GM18505 (cell line): Measurements from ENCODE around the gene PNLIPRP2.
A peak's percentile ranks its signal among the peaks of the same experiment; 100 is the strongest.

Experiments
- ATAC-seq: cut with Tn5 transposase; IDR thresholded peaks from one replicate; pipeline ENCODE4 v1.9.1; 2021; ENCODE audit not compliant: unreplicated experiment
- POLR2A ChIP-seq: IDR thresholded peaks from 4 replicates; pipeline ENCODE4 v1.6.1; 2011; ENCODE audit warnings: borderline replicate concordance; ENCODE audit not compliant: insufficient read depth, insufficient read length; ENCODE audit errors: extremely low read depth

PNLIPRP2 gene

GRCh38 chr10:116653885-116654284 is 33.1 kb downstream of the PNLIPRP2 start:
- no peak for ATAC-seq
- no peak for TF ChIP-seq POLR2A

DNA sequence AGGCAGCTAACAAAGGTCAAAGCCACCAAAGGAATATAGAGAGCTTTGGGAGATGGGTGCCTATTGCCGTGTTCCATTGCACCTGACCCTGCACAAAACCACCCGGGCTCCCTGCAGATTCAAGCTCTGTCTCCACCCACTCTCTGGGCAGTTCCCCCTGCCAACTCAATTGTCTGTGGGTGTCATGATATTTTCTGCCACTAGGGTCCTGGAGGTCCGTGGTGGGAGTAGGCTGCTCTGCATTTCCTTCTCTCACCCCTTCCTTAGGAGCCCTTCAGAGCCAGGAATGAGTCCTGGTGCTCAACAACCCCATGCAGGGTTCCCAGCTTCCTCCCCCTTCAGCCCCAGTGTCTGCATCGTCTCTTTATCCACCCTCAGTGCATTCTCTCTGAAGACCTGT is 34.1 kb downstream of the PNLIPRP2 start:
- peak; percentile 65 for ATAC-seq

DNA sequence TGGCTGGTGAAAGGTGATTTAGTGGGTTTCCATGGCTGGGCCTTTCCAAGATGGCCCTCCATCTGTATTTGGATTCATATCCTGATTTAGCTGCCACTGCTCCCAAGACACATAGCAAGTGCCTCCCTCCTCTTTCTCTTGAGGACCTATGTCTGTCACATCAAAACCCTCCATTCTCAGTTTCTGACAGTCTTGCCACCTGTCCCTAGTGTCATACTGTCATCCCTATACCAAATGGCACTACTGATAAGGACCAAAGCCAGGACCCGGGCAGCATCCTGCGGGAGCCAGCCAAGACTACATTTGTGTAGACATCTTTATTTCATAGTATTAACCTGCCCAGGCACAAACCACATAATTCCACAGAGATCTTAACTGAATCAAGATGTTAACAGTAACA is 34.8 kb downstream of the PNLIPRP2 start:
- TF ChIP-seq POLR2A, result no peak
- no peak for ATAC-seq

More for the DNA sequence above, 34.1 kb downstream of the PNLIPRP2 start:
- no peak for TF ChIP-seq POLR2A

DNA sequence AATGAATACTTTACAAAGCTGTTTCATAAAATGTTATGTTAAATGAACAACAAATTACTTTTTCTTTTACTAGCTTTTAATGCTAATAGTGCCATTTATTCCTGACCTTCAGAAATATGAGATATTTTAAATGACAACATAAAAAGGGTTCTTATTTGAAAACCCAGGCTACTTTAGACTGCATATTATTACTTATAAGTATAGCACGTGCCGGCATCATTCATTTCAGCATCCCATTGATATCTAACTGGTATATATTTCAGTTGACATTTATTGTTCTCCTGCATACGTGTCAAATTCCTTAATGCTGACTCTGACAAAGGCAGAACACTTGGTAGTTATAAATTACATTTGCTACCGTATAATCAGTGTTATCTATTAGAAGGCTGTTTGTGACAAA is 35.3 kb downstream of the PNLIPRP2 start:
- no peak for ATAC-seq
- no peak for TF ChIP-seq POLR2A

DNA sequence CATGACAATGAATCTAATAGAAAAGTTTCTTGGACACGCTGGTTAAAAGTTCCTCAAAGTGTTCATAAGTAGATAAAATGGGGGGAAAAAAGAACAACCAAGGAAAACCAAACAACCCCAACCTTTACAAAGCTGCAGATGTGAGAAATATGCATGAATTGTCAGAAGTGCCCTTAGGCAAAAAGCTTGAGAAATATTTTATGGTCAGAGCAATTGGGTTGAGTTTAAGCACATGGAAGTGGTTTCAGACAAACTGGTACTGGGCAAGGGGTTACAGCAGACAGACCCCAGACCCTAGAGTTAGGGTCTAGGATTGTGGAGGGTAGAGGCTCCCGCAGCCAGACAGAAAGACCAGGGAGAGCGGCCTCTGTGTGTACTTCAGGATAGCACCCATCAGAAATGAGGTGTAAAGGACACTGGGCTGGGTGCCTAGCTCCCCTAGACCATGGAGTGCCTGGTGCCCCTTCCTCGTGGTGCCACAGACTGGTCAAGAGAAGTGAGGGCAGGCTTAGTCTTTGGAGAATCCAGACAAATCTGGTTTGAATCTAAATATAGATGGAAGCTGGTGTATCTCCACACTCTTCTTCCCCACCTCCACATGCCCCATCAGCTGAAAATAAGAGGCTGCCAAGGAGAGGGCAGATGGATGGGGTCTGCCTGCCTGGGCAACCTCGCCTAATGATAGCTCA is 37.3 kb downstream of the PNLIPRP2 start:
- no peak for ATAC-seq
- no peak for TF ChIP-seq POLR2A

GRCh38 chr10:116659049-116659670 is 38.4 kb downstream of the PNLIPRP2 start:
- TF ChIP-seq POLR2A, result no peak
- no peak for ATAC-seq

DNA sequence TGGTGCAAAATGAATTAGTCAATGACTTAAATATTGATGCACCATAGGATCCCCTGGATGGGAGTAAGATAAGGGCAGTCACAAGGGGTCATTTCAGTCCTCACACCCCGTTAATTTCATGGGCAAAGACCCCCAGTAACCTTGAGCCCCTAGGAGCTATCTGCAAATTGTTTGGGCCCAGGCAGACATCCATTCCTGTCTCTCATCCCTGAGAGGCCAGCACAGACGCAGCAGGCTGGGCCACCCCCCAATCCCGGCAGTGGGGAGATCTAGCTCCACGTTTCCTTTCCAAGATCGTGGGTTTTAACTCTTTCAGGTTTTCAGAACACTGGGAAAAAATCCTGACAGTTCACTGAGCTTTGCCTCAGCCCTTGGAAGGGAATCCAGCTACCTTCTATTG is 40.1 kb downstream of the PNLIPRP2 start:
- no peak for ATAC-seq

DNA sequence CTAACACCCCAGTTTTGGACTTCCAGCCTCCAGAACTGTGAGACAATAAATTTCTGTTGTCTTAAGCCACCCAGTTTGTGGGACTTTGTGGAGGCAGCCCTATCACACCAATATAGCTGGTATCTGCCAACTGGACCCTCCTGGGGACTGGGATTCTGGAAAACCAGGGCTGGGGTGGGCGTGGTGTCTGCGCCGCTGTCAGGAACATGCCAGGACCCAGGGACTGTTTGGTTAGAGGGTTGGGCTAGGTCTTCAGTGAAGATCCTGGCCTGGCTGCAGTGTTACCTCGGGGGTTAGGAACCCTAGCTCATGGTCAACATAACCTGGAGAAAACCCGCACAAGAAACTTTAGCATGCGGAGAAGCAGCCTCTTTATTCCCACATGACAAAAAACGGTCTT is 42.6 kb downstream of the PNLIPRP2 start:
- ATAC-seq, result no peak
- TF ChIP-seq POLR2A, result no peak

More for the DNA sequence above, 40.1 kb downstream of the PNLIPRP2 start:
- TF ChIP-seq POLR2A, result no peak

DNA sequence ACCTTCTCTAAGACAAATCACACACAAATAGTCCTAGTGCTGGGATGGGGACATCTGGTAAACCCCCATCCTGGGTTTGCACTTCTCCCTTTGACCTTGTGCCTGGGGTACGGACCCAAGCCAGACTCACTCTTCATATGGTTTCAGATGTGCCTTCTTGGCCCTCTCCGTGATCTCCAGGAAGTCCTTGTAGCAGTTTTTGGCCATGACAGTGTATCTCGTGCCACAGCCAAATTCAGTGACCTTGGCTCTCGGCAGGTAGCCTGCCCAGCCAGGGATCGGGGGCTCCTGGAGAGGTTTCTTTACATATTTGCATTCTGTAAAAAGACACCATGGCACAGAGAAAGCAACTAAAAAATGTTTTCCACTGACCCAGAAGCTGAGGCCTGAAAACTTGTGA is 43.9 kb downstream of the PNLIPRP2 start:
- ATAC-seq, result no peak
- no peak for TF ChIP-seq POLR2A

DNA sequence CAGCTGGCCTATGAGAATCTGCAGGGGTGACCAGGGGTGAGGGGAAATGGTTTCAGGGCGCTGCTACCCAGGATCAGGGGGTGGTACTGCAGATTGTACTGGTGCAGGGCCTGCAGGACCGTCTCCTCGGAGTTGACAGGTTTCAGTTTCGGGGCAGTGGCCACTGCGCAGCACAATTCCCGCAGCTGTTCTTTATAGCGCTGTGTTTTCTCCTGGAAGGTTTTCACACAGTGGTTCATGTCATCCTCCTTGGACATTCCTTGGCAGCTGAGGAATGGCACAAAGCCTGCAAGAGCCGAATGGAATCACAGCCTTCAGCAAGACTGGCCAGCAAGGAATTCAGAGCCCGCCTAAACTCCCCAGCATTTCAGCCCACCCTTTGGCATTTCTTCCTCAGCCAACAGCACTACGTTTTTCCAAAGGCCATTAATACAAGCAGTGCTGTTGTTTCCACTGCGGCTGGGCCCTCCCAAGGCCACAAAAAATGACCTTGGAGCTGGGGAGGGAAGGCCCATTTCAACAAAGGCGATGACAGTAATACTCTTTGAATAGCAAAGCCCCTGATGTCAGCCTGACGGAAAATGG is 44.9 kb downstream of the PNLIPRP2 start:
- ATAC-seq, result no peak
- no peak for TF ChIP-seq POLR2A

DNA sequence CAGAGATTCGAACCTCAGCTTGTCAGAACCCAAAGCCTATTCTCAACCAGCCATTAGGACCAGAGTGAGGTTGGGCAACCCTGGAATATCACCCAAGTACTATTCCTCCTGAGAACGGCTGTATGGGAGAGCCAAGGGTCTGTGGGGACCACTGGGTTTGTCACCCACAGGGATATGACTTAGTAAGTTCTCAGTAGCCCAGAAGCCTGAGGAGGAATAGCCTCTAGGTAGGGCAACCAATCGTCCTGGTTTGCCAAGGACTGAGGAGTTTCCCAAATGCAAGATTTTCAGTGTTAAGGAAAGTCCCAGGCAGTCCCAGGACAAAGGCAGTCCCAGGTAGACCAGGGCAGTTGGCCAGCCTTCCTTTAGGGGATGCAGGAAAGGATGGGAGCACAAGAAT is 46.7 kb downstream of the PNLIPRP2 start:
- no peak for ATAC-seq
- no peak for TF ChIP-seq POLR2A

DNA sequence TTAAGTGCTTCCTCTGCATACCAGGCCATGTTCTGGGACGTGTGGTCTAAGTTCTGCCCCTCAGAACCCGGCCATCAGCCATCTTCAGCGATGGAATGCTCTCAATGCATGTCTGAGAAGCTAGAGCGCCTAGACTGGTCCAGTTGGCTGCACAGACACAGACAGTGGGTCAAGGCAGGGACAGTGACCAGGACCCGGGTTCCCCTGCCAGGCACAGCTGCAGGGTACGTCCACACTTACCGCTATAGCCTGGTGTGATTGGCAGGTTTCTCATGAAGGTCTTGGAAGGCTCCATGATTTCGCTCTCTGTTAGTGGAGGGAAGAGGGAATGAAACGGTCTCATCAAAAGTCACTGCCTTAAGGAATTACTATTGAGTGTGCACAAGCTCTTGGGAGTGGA is 47.3 kb downstream of the PNLIPRP2 start:
- TF ChIP-seq POLR2A, result no peak
- no peak for ATAC-seq

GRCh38 chr10:116668446-116668845 is 47.7 kb downstream of the PNLIPRP2 start:
- ATAC-seq, result no peak
- no peak for TF ChIP-seq POLR2A

GRCh38 chr10:116669080-116669479 is 48.3 kb downstream of the PNLIPRP2 start:
- ATAC-seq, result no peak
- no peak for TF ChIP-seq POLR2A
